ENCODE data around the gene GNAZ. TPM values are rescaled to one million over a fixed set of nuclear protein-coding genes. Genes with fewer than 3 reads are reported as not detected.

Gene GNAZ
- total RNA-seq, 2 donors from 2014 or later, result 0.98 to 2.6 TPM

DNA sequence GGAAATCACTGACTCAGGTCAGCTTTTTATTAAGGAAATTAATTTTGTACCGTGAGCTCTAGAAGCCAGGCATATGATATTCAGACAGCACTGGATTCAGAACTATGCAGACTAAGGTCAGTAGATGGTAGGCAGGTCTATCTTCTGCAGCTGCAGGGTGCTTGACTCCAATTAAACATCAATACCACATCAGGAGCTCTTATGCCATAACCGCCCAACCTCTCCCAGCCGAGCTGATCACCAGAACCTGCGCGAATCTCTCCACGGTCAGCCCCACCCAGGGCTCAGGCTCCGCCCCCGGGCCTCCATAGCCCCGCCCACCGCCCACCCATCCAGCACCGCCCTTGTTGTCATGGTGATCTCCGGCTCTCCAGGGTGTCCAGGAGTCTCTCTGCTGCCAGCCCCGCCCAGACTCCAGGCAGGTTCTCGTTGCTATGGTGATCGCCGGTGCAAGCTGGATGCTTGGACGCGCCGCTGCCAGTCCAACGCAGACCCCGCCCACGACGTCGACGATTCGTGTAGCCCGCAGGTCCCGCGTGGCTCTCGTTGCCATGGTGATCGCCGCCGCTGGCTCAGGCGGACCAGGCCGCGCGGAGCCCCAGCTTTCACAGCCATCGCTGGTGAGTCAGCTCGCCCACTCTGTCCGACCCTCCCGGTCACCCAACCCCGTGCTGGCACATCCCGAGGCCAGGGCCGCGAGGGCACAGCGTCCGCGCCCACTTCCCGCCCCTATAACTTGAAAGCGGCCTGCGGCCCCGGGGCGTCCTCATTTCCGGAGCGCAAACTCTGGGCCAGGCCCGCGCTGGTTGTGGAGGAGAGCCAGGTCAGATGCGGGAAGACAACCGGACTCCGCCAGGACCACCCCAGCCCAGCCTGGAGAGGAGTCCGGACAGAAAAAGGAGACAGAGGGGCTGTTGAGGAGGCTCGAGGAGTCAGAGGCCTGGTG lies 74.9 kb downstream of the GNAZ start, which contains the start of gene RAB36:
Gene RAB36 (plus strand): TSS at position 546 of the 946 bp plus-strand sequence. CDS start 1,140 bp downstream, outside the sequence.
- no peaks in the 10 kb centered on the region for H3K36me3 Mint-ChIP-seq
- peak within 1 kb of the TSS; percentile 59 to 66 for H3K27ac Mint-ChIP-seq
- ATAC-seq, result peak; percentile 80 to 89
- H3K4me3 Mint-ChIP-seq, result peak within 1 kb of the TSS; percentile 75
- H3K27me3 Mint-ChIP-seq, result no peaks in the 10 kb centered on the region
- H3K4me1 Mint-ChIP-seq (ENCODE audit: low read depth in 2 of 2), result peaks cover 25 to 48% of the 10 kb centered on the region in 2 donors
- no peaks in the 10 kb centered on the region for H3K9me3 Mint-ChIP-seq
- peak; percentile 96 for DNase-seq (ENCODE audit: low spot score)

GRCh38 chr22:23145878-23146470 lies 75.7 kb downstream of the GNAZ start:
- H3K4me3 Mint-ChIP-seq, result peak overlapping the region; percentile 75
- no peaks in the 10 kb centered on the region for H3K27me3 Mint-ChIP-seq
- no peaks in the 10 kb centered on the region for H3K9me3 Mint-ChIP-seq
- H3K27ac Mint-ChIP-seq, result peak overlapping the region; percentile 59 to 66
- DNase-seq (ENCODE audit: low spot score) (peak; percentile 39), ATAC-seq (no peak)
- no peaks in the 10 kb centered on the region for H3K36me3 Mint-ChIP-seq
- H3K4me1 Mint-ChIP-seq (ENCODE audit: low read depth in 2 of 2), result peaks cover 25 to 42% of the 10 kb centered on the region in 2 donors

DNA sequence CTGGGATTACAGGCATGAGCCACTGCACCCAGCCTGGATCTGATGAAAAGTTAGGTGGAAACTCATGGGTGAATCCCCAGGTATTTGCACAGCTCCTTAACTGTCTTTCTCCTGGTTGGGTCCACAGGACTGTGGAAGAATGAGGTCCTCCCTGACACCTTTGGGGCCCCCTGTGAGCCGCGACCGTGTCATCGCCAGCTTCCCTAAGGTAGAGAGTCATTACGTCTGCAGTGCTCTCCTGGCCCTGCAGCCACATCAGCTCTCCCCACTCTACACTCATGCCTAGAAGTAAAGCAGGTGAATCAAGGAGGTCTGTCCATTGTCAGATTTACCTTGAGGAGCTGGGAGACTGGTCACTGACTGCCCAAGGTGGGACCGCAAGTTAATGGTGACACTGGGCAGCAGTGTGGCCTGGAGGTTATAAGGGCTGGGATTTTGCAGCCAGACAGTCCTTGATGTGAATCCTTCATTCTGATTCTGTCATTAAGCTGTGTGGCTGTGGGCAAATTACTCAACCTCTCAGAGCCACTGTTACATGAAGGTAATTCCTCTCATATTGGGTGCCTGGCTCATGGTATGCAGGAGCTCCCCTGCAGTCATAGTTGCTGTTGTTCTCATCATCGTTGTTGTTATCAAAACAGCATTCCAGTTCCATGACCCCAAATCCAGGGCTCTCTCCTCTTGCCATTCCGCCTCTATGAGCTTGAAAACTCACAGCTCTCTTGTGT lies 76.3 kb downstream of the GNAZ start:
- no peaks in the 10 kb centered on the region for H3K9me3 Mint-ChIP-seq
- no peak for ATAC-seq
- H3K4me3 Mint-ChIP-seq, result no peak overlapping the region
- H3K27me3 Mint-ChIP-seq, result no peaks in the 10 kb centered on the region
- H3K36me3 Mint-ChIP-seq, result no peaks in the 10 kb centered on the region
- H3K4me1 Mint-ChIP-seq (ENCODE audit: low read depth in 2 of 2), result peaks cover 21 to 38% of the 10 kb centered on the region in 2 donors
- peak; percentile 37 for DNase-seq (ENCODE audit: low spot score)
- peak overlapping the region in 1 of 2 donors; percentile 29 for H3K27ac Mint-ChIP-seq

- Mint-ChIP-seq H3K27me3 (no peaks in the 10 kb centered on the region), H3K4me1 (ENCODE audit: low read depth in 2 of 2) (peaks cover 13 to 29% of the 10 kb centered on the region in 2 donors), H3K27ac (no peak overlapping the region), H3K9me3 (no peaks in the 10 kb centered on the region), H3K36me3 (no peaks in the 10 kb centered on the region), H3K4me3 (no peak overlapping the region)
- no peak for ATAC-seq
- DNase-seq (ENCODE audit: low spot score), result peak; percentile 31
Measured at GRCh38 chr22:23147617-23148387, 77.5 kb downstream of the GNAZ start.

DNA sequence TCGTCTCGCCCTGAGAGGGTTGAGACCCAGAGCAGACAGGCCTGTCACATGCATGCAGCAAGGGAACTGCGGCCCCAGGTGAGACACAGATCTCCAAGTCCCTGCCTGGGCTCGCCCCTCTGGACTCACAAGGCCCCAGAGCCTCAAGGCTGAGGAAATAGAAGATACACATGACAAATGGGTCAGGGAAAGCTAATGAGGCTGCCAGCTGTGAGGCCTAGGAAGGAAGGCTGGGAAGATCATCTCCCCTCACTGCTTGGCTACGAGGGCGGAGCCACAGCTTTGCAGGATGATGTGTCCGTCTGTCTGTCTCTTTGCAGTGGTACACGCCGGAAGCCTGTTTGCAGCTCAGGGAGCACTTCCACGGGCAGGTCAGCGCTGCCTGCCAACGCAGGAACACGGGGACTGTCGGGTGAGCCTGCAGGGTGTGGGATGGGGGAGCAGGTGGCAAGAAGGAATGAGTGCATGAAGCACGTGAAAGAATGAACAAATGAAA lies 79.5 kb downstream of the GNAZ start:
- no peaks in the 10 kb centered on the region for H3K9me3 Mint-ChIP-seq
- ATAC-seq (no peak), DNase-seq (ENCODE audit: low spot score) (no peak)
- H3K36me3 Mint-ChIP-seq, result no peaks in the 10 kb centered on the region
- H3K27ac Mint-ChIP-seq, result peak overlapping the region in 1 of 2 donors; percentile 78
- no peaks in the 10 kb centered on the region for H3K27me3 Mint-ChIP-seq
- H3K4me3 Mint-ChIP-seq, result no peak overlapping the region
- H3K4me1 Mint-ChIP-seq (ENCODE audit: low read depth in 2 of 2), result peaks cover 0 to 25% of the 10 kb centered on the region in 2 donors

DNA sequence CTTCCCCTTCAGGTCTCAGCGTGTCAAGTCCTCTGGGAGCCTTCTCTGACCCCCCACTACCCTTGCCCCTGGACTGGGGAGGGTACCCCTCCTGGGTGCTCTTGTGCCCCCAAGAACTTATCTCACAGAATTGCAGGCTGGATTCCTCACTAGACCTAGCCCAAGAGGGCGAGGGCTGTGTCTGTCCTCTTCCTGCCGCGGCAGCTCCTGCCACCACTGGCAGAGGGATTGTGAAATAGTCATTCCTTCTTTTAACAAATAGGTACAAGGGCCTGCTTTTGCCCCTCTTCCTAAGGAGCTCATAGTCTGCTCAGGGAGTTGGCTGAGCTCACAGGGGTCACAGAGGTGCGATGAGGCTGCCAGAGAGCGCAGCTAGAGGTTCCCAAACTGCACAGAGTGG lies 80.4 kb downstream of the GNAZ start:
- no peak for ATAC-seq
- no peaks in the 10 kb centered on the region for H3K36me3 Mint-ChIP-seq
- no peaks in the 10 kb centered on the region for H3K9me3 Mint-ChIP-seq
- peak overlapping the region in 1 of 2 donors; percentile 35 for H3K27ac Mint-ChIP-seq
- DNase-seq (ENCODE audit: low spot score), result no peak
- H3K4me1 Mint-ChIP-seq (ENCODE audit: low read depth in 2 of 2), result peaks cover 0 to 17% of the 10 kb centered on the region in 2 donors
- H3K27me3 Mint-ChIP-seq, result no peaks in the 10 kb centered on the region
- no peak overlapping the region for H3K4me3 Mint-ChIP-seq

DNA sequence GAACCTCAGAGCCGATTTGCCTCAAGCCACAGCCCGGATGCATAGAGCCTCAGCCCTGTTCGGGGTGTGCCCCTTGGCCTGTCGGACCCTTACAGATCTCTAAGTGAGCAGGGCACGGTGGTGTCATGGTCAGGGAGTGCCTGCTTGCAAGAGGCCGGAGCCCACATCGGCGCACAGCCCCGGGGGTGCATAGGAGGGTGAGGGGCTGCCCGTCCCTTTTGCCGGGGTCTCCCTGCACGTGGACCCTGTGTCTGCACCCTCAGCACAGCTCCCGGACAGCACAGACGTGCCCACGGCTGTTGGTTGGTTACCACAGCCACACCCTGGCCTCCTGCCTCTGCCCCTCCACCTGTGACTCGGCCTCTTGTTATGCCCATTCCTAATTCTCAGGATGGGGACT lies 81.5 kb downstream of the GNAZ start:
- Mint-ChIP-seq H3K4me3 (no peak overlapping the region), H3K4me1 (ENCODE audit: low read depth in 2 of 2) (peaks cover 0 to 14% of the 10 kb centered on the region in 2 donors), H3K36me3 (no peaks in the 10 kb centered on the region), H3K9me3 (no peaks in the 10 kb centered on the region), H3K27me3 (no peaks in the 10 kb centered on the region), H3K27ac (no peak overlapping the region)
- DNase-seq (ENCODE audit: low spot score), result no peak
- ATAC-seq, result no peak

DNA sequence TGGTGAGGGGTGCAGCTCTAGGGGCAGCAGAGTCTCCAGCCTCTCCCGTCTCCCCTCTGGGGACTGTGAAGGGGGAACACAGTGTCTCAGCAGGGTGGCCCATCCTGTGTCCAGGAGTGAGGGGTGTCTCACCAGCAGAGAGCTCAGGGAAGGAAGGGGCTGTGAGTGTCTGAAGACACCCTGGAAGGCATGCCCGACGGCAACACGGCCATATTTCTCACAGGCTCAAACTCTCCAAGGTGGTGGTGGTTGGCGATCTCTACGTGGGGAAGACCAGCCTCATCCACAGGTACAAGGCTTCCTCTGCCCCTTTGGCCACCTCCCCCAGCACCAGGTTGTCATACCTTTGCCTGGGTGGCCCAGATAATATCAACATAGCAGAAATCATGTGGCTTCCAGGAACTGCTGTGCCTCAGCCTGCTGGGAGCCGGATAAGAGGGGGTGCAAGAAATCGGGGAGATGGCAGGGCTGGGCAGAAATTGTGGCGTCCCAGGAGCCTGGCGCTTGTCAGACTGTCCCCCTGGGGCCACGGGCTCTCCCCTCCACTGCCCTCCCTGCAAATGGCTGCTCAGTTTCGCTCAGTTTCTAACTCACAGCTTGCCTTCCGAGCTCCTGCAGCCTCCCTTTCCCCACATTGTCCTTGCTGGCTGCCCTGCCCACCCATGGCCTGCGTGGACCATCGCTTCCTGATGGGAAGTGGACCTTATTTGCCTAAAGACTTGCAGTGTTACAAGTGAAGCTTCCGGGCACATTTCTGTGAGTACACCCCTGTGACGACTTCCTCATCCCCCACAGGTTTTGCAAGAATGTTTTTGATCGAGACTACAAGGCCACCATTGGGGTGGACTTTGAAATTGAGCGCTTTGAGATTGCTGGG lies 82.2 kb downstream of the GNAZ start:
- Mint-ChIP-seq H3K27me3 (no peaks in the 10 kb centered on the region), H3K27ac (peak overlapping the region in 1 of 2 donors; percentile 37), H3K4me3 (no peak overlapping the region), H3K4me1 (ENCODE audit: low read depth in 2 of 2) (peaks cover 0 to 14% of the 10 kb centered on the region in 2 donors), H3K36me3 (no peaks in the 10 kb centered on the region), H3K9me3 (no peaks in the 10 kb centered on the region)
- ATAC-seq (no peak), DNase-seq (ENCODE audit: low spot score) (no peak)

DNA sequence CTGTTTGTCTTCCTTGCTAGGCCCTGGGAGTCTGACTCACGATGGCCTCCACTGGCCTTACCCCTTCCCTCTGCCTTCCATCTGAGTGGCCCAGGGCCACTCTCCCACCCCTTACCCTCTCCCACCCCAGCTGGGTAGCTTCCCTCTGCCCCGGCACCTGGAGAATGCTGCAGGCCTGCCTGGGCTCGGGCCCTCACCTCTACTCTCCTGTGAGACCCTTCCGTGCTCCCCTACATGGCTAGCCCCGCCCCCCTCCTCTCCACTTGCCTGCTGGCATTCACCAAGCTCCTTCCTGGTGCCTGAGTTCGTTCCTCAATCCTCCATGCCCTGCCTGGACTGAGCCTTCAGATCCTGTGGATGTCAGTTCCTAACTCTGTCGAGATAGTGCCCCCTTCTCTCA lies 83.7 kb downstream of the GNAZ start:
- peaks cover 0 to 14% of the 10 kb centered on the region in 2 donors for H3K4me1 Mint-ChIP-seq (ENCODE audit: low read depth in 2 of 2)
- no peaks in the 10 kb centered on the region for H3K9me3 Mint-ChIP-seq
- ATAC-seq (no peak), DNase-seq (ENCODE audit: low spot score) (no peak)
- no peaks in the 10 kb centered on the region for H3K27me3 Mint-ChIP-seq
- H3K4me3 Mint-ChIP-seq, result no peak overlapping the region
- H3K27ac Mint-ChIP-seq, result peak overlapping the region in 1 of 2 donors; percentile 59
- H3K36me3 Mint-ChIP-seq, result no peaks in the 10 kb centered on the region

DNA sequence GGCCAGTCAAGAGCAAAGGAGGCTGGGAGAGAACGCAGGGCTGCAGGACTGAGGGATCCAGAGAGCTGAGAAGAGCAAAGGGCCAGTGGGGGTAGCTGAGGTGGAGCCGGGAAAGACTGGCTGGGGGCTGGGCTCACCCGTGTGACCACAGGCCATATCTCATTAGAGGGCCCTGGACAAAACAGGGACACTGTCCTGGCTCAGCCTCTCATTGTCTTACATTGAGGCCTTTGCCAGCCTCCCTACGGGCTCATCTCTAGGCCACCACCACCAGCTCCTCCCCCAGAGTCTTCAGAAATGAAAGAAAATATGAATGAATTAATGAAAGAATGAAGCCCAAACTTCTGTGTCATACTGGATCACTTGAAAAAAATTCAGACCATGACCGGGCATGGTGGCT lies 84.1 kb downstream of the GNAZ start:
- no peaks in the 10 kb centered on the region for H3K27me3 Mint-ChIP-seq
- H3K4me3 Mint-ChIP-seq, result no peak overlapping the region
- no peaks in the 10 kb centered on the region for H3K36me3 Mint-ChIP-seq
- no peaks in the 10 kb centered on the region for H3K9me3 Mint-ChIP-seq
- peak overlapping the region in 1 of 2 donors; percentile 59 for H3K27ac Mint-ChIP-seq
- ATAC-seq (no peak), DNase-seq (ENCODE audit: low spot score) (no peak)
- H3K4me1 Mint-ChIP-seq (ENCODE audit: low read depth in 2 of 2), result peaks cover 0 to 14% of the 10 kb centered on the region in 2 donors

DNA sequence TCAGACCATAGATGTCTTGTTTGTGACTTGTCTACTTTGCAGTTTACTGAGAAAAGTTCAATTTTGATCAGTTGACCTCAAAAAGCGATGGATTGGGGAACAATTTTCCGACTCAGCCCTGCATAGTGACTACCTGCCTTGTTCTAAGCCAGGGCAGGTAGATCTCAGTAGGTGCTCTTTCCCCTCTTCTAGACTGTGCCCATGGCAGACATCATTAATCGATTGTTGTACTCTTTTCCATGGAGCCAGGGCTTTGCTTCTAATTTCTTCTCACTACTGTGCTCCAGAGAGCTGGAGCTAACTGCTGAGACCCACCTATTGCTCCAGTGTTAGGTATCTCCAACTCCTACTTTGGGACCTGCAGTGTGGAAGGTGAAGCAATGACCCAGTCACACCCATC lies 84.8 kb downstream of the GNAZ start:
- no peak for DNase-seq (ENCODE audit: low spot score)
- Mint-ChIP-seq H3K9me3 (no peaks in the 10 kb centered on the region), H3K27me3 (no peaks in the 10 kb centered on the region), H3K36me3 (no peaks in the 10 kb centered on the region), H3K27ac (no peak overlapping the region), H3K4me3 (no peak overlapping the region), H3K4me1 (ENCODE audit: low read depth in 2 of 2) (peaks cover 0 to 9% of the 10 kb centered on the region in 2 donors)
- no peak for ATAC-seq

DNA sequence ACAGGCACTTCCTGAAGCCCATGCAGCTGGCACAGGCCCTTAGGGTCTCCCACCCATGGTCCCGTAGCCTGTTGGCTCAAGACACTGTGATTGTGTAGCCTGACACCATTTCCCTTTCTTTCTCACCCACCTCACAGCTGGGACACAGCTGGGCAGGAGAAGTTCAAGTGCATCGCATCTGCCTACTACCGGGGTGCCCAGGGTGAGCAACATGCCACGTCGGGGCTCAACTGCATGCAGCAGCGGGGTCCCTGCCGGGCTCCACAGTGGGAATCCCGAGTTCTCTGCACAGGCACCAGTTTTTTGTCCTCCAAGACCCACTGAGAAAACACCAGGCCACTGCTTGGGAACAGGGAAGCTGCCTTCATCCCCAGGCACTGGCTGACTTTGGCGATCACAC lies 85.5 kb downstream of the GNAZ start:
- Mint-ChIP-seq H3K27ac (no peak overlapping the region), H3K36me3 (no peaks in the 10 kb centered on the region), H3K27me3 (no peaks in the 10 kb centered on the region), H3K4me3 (no peak overlapping the region), H3K9me3 (no peaks in the 10 kb centered on the region), H3K4me1 (ENCODE audit: low read depth in 2 of 2) (peaks cover 0 to 9% of the 10 kb centered on the region in 2 donors)
- ATAC-seq, result no peak
- no peak for DNase-seq (ENCODE audit: low spot score)
